GM12878 (cell line): ENCODE results near the gene CEP295NL.

ENCODE experiments used
- ATF3 ChIP-seq: IDR thresholded peaks from 2 replicates; pipeline ENCODE4 v1.6.1; 2011; ENCODE audit warnings: low read depth, mild to moderate bottlenecking, low read length, moderate library complexity, borderline replicate concordance; ENCODE audit errors: extremely low read depth
- BHLHE40 ChIP-seq, 2 experiments: fragments of 450-650 bp in 1 of 2; IDR thresholded peaks; 2 replicates each; pipeline ENCODE4 v1.6.1; 2011 to 2017; ENCODE audit warnings: low read depth in 2 of 2, borderline replicate concordance in 1 of 2, improper control_type of control experiment in 1 of 2, low read length in 1 of 2, mild to moderate bottlenecking in 1 of 2
- CBFB ChIP-seq: IDR thresholded peaks from 2 replicates; pipeline ENCODE4 v1.6.1; 2016; ENCODE audit warnings: antibody characterized with exemption, low read depth
- CHD2 ChIP-seq: IDR thresholded peaks from 2 replicates; pipeline ENCODE4 v1.6.1; 2011; ENCODE audit warnings: low read depth, low read length, improper control_type of control experiment, borderline replicate concordance
- CTCF ChIP-seq, 3 experiments: IDR thresholded peaks in 2 of 3; conservative IDR thresholded peaks in 1 of 3; 2 replicates each; pipeline ENCODE4 v1.5.1; 2011; ENCODE audit warnings: low read depth in 3 of 3, low read length in 3 of 3, mild to moderate bottlenecking in 3 of 3, control low read depth in 2 of 3, moderate library complexity in 2 of 3, inconsistent platforms in 1 of 3, mixed read lengths in 1 of 3; ENCODE audit not compliant: control insufficient read depth in 2 of 3, insufficient read depth in 1 of 3; ENCODE audit errors: extremely low read depth in 1 of 3
- EGR1 ChIP-seq, 2 experiments: IDR thresholded peaks; 1 replicate in 1 of 2; 2 replicates in 1 of 2; pipeline ENCODE4 v1.6.1; 2011 to 2012; ENCODE audit warnings: low read depth in 2 of 2, low read length in 2 of 2, borderline replicate concordance in 1 of 2, mild to moderate bottlenecking in 1 of 2, moderate library complexity in 1 of 2
- EP300 ChIP-seq, 2 experiments: fragments of 150-350 bp in 1 of 2; IDR thresholded peaks; 2 replicates each; pipeline ENCODE4 v1.6.1; 2011 to 2012; ENCODE audit warnings: low read depth in 2 of 2, low read length in 2 of 2, borderline replicate concordance in 1 of 2, improper control_type of control experiment in 1 of 2, inconsistent platforms in 1 of 2; ENCODE audit not compliant: control insufficient read depth in 1 of 2
- HDGF ChIP-seq: fragments of 450-650 bp; IDR thresholded peaks from 2 replicates; pipeline ENCODE4 v1.6.1; 2016; ENCODE audit warnings: antibody characterized with exemption
- PML ChIP-seq: IDR thresholded peaks from 2 replicates; pipeline ENCODE4 v1.6.1; 2012; ENCODE audit warnings: low read length, inconsistent platforms
- POLR2A ChIP-seq: IDR thresholded peaks from 2 replicates; pipeline ENCODE4 v1.6.1; 2011; ENCODE audit warnings: low read depth, mild to moderate bottlenecking, low read length
- RCOR1 ChIP-seq: conservative IDR thresholded peaks from 2 replicates; pipeline ENCODE4 v1.6.1; 2012; ENCODE audit warnings: low read depth, low read length, improper control_type of control experiment
- SIN3A ChIP-seq: IDR thresholded peaks from 2 replicates; pipeline ENCODE4 v1.6.1; 2012; ENCODE audit warnings: low read depth, low read length, improper control_type of control experiment
- SUZ12 ChIP-seq: fragments of 200-600 bp; sonication (generic); IDR thresholded peaks from one replicate; pipeline ENCODE4 v1.6.1; 2018; ENCODE audit warnings: antibody characterized with exemption, mild to moderate bottlenecking; ENCODE audit not compliant: unreplicated experiment
- TCF12 ChIP-seq: IDR thresholded peaks from 2 replicates; pipeline ENCODE4 v1.6.1; 2011; ENCODE audit warnings: low read depth, mild to moderate bottlenecking, low read length

GRCh38 chr17:78933959-78934568 is 31.1 kb upstream of the CEP295NL start:
- TF ChIP-seq SIN3A: no peak
- TF ChIP-seq PML: no peak
- no peak for TF ChIP-seq CTCF (IDR thresholded peaks at IDR 0.05 in 2 of 3, conservative IDR thresholded peaks at IDR 0.05 in 1 of 3; ENCODE audit: control insufficient read depth in 2 of 3, extremely low read depth in 1 of 3, insufficient read depth in 1 of 3, low read depth in 3 of 3, low read length in 3 of 3)
- TF ChIP-seq EGR1 (IDR thresholded peaks at IDR 0.05; ENCODE audit: borderline replicate concordance in 1 of 2, low read depth in 2 of 2, low read length in 2 of 2): no peak
- no peak for TF ChIP-seq CHD2
- no peak for TF ChIP-seq EP300 (IDR thresholded peaks at IDR 0.05; ENCODE audit: borderline replicate concordance in 1 of 2, control insufficient read depth in 1 of 2, low read depth in 2 of 2, low read length in 2 of 2)
- TF ChIP-seq CBFB: no peak
- no peak for TF ChIP-seq ATF3
- TF ChIP-seq POLR2A: no peak
- TF ChIP-seq HDGF: no peak
- no peak for TF ChIP-seq SUZ12
- TF ChIP-seq BHLHE40 (IDR thresholded peaks at IDR 0.05; ENCODE audit: borderline replicate concordance in 1 of 2, low read depth in 2 of 2, low read length in 1 of 2): no peak
- no peak for TF ChIP-seq TCF12
- TF ChIP-seq RCOR1: no peak
